Cardiac muscle cell (in vitro differentiated cells and primary cell): ENCODE data around the gene ERGIC3. TPM values are rescaled to one million over a fixed set of nuclear protein-coding genes. Genes with fewer than 3 reads are reported as not detected.

Source experiments
- DNase-seq, 2 donors: peaks; one replicate each; pipeline versions ENCODE4 v3.0.0 to v3.0.0-alpha.2; 2010 to 2017; ENCODE audit warnings: low read depth in 1 of 2, low spot score in 1 of 2
- H3K27ac ChIP-seq: fragments of 200-600 bp; sonication (generic); 2 replicates; pipeline ENCODE4 v1.5.1; 2016
- H3K27me3 ChIP-seq: fragments of 200-600 bp; sonication (generic); 2 replicates; pipeline ENCODE4 v1.6.0; 2016; ENCODE audit warnings: control low read depth
- H3K36me3 ChIP-seq: fragments of 200-600 bp; sonication (generic); 2 replicates; pipeline ENCODE4 v1.5.1; 2016; ENCODE audit warnings: control low read depth
- H3K4me1 ChIP-seq: fragments of 200-600 bp; sonication (generic); 2 replicates; pipeline ENCODE4 v1.8.1; 2017; ENCODE audit warnings: low read depth, mild to moderate bottlenecking, mixed run types
- H3K4me3 ChIP-seq: fragments of 200-600 bp; sonication (generic); 2 replicates; pipeline ENCODE4 v1.5.1; 2016; ENCODE audit warnings: mild to moderate bottlenecking
- H3K9me3 ChIP-seq: fragments of 200-600 bp; sonication (generic); 2 replicates; pipeline ENCODE4 v1.5.1; 2017; ENCODE audit warnings: low read depth, mild to moderate bottlenecking, control low read depth
- polyA plus RNA-seq: library from polyadenylated mRNA; unstranded; fragments of >200 nt; fragmentation: Nextera tagmentation; extraction: Ambion mirVana; gene quantifications from 2 replicates; pipeline ENCODE4 v1.2.1, GENCODE V29; 2016
- total RNA-seq: library from RNA; depleted of rRNA; stranded (reverse); fragments of >200 nt; gene quantifications from 2 replicates; pipeline ENCODE4 v1.2.3, GENCODE V29; 2016
- TF ChIP-seq, protein P1 (sequence below): IDR thresholded peaks from 2 replicates; pipeline ENCODE4 v1.5.1; 2012; ENCODE audit warnings: low read depth, mild to moderate bottlenecking, low read length

Gene ERGIC3
- total and polyA plus RNA-seq, 2 experiments from 2014 or later, result 170 to 213 TPM

DNA sequence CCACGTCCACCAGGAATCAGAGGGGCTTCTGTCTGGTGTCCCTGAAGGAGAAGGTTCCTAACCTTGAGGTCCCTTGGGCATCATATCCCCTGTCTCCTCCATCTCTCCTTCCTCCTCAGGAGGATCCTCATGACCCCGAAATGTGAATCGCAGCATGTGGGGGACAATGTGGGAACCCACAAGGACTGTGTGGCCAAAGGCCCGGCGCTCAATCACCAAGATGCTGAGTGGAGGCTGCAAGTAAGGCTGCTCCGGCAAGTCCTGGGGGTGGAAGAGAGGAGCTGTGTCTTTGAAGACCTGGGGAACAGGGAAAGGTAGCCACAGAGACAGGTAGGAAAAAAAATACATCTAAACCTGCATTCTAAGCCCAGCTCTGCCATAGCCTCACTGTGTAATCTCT is 37.3 kb downstream of the ERGIC3 start:
- TF ChIP-seq, protein P1, sequence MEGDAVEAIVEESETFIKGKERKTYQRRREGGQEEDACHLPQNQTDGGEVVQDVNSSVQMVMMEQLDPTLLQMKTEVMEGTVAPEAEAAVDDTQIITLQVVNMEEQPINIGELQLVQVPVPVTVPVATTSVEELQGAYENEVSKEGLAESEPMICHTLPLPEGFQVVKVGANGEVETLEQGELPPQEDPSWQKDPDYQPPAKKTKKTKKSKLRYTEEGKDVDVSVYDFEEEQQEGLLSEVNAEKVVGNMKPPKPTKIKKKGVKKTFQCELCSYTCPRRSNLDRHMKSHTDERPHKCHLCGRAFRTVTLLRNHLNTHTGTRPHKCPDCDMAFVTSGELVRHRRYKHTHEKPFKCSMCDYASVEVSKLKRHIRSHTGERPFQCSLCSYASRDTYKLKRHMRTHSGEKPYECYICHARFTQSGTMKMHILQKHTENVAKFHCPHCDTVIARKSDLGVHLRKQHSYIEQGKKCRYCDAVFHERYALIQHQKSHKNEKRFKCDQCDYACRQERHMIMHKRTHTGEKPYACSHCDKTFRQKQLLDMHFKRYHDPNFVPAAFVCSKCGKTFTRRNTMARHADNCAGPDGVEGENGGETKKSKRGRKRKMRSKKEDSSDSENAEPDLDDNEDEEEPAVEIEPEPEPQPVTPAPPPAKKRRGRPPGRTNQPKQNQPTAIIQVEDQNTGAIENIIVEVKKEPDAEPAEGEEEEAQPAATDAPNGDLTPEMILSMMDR, result no peak
- no peak for DNase-seq
- no peaks in the 10 kb centered on the region for H3K27me3 ChIP-seq

DNA sequence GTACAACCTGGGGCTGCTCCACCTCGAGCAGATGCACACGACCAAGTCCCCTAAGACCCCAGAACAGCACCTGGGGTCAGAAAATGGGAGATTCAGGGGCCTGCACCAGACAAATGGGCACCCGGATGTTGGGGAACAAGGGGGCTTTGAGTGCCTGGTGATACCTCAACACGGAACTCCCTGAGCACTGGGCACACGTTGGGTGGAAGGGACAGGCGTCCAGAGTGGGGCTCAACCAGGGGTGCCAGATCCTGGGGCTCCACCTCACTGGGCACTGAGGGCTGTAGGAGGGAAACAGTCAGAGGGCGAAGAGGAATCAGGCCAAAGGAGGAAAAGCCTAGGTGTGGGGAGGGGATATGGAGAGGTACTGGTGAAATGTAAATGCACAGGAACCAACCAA is 40.3 kb downstream of the ERGIC3 start:
- Histone ChIP-seq H3K4me3 (no peak overlapping the region), H3K4me1 (no peaks in the 10 kb centered on the region), H3K9me3 (no peaks in the 10 kb centered on the region), H3K27me3 (no peaks in the 10 kb centered on the region), H3K27ac (no peak overlapping the region), H3K36me3 (no peaks in the 10 kb centered on the region)
- TF ChIP-seq, protein P1, result no peak
- no peak for DNase-seq

More for the DNA sequence above, 37.3 kb downstream of the ERGIC3 start:
- Histone ChIP-seq H3K36me3 (no peaks in the 10 kb centered on the region), H3K27ac (no peak overlapping the region), H3K4me1 (no peaks in the 10 kb centered on the region), H3K4me3 (no peak overlapping the region), H3K9me3 (no peaks in the 10 kb centered on the region)

DNA sequence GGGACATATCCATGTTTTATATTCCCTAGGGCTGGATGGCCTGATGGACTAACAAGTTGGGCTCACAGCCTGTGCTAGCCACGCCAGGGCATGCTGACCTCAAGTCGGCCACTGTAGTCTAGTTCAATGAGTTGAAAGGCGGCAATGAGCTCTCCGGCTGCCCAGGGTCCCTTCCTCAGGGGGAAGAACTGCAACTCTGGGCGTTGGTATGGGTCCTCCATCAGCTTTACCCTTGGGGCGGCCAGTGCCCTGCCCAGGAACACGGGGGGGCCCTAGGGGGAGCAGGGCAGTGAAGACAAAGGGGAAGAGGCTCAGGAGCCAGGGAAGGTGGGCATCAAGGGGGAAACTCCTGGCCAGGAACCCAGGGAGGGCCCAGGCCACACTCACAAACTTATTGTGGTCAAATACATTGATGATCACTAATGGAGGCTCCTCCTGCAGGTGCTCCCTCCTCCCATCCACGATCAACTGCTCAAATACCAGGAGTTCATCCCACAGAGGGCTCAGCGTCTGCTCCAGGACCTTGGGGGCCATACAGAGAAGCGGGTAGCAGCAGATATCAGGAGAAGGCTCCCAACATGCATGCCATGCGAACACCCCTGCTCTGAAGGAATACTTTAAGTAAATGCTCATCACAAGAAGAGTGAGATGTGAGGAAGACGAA is 41.0 kb downstream of the ERGIC3 start:
- H3K27me3 ChIP-seq, result no peaks in the 10 kb centered on the region
- TF ChIP-seq, protein P1, result no peak
- no peak for DNase-seq

DNA sequence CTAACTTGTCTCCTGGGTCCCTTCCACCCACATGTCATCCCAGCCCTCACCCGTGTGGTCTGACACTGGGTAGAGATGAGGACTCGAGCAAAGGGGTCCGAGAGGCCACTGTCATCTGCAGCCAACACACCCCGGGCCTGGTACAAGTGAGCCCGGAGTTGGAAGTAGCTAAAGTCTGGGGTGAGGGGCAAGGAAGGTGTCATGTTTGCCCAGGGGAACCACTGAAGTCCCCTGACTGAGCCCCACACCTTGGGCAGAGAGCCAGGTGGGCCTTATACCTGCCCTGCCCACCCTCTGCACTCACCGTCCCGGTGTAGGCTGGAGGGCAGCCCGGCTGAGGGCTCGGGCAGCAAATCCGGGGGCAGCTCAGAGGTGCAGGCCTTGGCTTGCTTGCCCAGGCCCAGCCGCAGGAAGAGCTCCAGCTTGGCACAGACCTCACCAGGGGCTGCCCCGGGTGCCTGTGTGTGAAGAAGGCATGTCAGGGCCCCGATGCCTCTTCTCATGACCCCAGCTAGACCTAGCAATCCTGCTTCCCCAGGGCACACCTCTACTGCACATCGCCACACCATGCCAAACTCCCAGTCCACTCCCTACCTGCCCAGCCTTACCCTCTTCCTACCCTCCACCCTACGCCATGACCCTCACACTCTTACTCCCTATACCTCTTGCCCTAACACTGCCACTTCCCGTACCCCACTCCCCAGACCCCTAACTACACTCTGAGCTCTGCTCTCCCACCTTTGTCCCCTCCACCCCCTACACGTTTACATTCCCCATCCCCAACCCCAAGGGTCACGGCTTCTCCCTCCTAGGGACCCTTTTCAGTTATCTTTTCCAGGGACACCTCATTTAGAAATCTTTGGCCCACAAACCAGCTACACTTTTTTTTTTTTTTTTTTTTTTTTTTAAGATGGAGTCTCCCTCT is 42.0 kb downstream of the ERGIC3 start:
- Histone ChIP-seq H3K4me3 (no peak overlapping the region), H3K9me3 (no peaks in the 10 kb centered on the region), H3K4me1 (no peaks in the 10 kb centered on the region), H3K27ac (no peak overlapping the region), H3K27me3 (no peaks in the 10 kb centered on the region), H3K36me3 (no peaks in the 10 kb centered on the region)
- TF ChIP-seq, protein P1, result no peak
- DNase-seq, result no peak

More for the DNA sequence above, 41.0 kb downstream of the ERGIC3 start:
- Histone ChIP-seq H3K9me3 (no peaks in the 10 kb centered on the region), H3K27ac (no peak overlapping the region), H3K36me3 (no peaks in the 10 kb centered on the region), H3K4me1 (no peaks in the 10 kb centered on the region), H3K4me3 (no peak overlapping the region)

DNA sequence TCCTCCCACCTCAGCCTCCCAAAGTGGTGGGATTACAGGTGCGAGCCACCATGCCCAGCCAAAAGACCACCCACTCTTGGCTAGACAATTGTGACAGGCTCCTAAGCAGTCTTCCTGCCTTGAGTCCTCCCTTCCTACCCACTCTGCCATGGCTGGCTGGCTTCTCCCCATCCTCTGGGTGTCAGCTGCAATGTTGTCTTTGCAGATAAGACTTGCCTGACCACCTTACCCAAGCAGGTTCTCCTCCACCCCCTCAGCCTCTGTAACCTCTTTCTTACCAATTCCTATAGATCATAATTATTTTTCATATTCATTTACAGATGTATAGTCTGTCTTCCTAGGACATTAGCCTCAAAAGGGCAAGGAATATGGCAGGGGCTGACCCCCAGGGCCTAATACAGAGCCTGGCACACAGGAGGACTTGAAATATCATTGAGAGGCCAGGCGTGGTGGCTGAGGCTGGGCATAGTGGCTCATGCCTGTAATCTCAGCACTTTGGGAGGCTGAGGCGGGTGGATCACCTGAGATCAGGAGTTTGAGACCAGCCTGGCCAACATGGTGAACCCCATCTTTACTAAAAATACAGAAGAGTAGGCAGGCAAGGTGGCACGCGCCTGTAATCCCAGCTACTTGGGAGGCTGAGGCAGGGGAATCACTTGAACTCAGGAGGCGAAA is 45.0 kb downstream of the ERGIC3 start:
- Histone ChIP-seq H3K27ac (no peak overlapping the region), H3K4me1 (no peaks in the 10 kb centered on the region), H3K27me3 (no peaks in the 10 kb centered on the region), H3K4me3 (no peak overlapping the region), H3K9me3 (no peaks in the 10 kb centered on the region), H3K36me3 (no peaks in the 10 kb centered on the region)
- TF ChIP-seq, protein P1, result no peak
- DNase-seq, result no peak
